ENCODE data around the gene EID2.

GRCh38 chr19:39492788-39493187 lies 47.2 kb downstream of the EID2 start:
- TF ChIP-seq CTCF (IDR thresholded peaks at IDR 0.05): no peak
- no peak for TF ChIP-seq POLR2A (IDR thresholded peaks at IDR 0.05)

Measured in upper lobe of left lung (tissue), 4 donors.